Endothelial cell (in vitro differentiated cells): ENCODE data around the gene NACC1. TPM values are rescaled to one million over a fixed set of nuclear protein-coding genes. Genes with fewer than 3 reads are reported as not detected.

Experiments
- DNase-seq: peaks from one replicate; pipeline ENCODE4 v3.0.0; 2021; ENCODE audit warnings: low spot score
- H3K27ac Mint-ChIP-seq: one replicate; pipeline ENCODE4 v1.8.0; 2021; ENCODE audit warnings: mixed read lengths, inconsistent platforms; ENCODE audit not compliant: unreplicated experiment
- H3K27me3 Mint-ChIP-seq: one replicate; pipeline ENCODE4 v1.8.0; 2021; ENCODE audit warnings: mild to moderate bottlenecking, moderate library complexity, mixed read lengths, inconsistent platforms; ENCODE audit not compliant: unreplicated experiment
- H3K36me3 Mint-ChIP-seq: one replicate; pipeline ENCODE4 v1.8.0; 2021; ENCODE audit warnings: mild to moderate bottlenecking, low read depth, mixed read lengths, inconsistent platforms; ENCODE audit not compliant: unreplicated experiment
- H3K4me1 Mint-ChIP-seq: one replicate; pipeline ENCODE4 v1.8.0; 2021; ENCODE audit warnings: mild to moderate bottlenecking, mixed read lengths, inconsistent platforms; ENCODE audit not compliant: unreplicated experiment
- H3K4me3 Mint-ChIP-seq: one replicate; pipeline ENCODE4 v1.8.0; 2021; ENCODE audit warnings: mild to moderate bottlenecking, mixed read lengths, inconsistent platforms; ENCODE audit not compliant: unreplicated experiment
- H3K9me3 Mint-ChIP-seq: one replicate; pipeline ENCODE4 v1.8.0; 2021; ENCODE audit warnings: mixed read lengths, inconsistent platforms; ENCODE audit not compliant: unreplicated experiment
- total RNA-seq: library from RNA; stranded (reverse); fragmentation: NEBNext Ultra II Directional; extraction: Animal tissue kit (Norgen Biotek cat#: 25700); gene quantifications from one replicate; pipeline ENCODE4 v1.2.1, GENCODE V29; 2021; ENCODE audit not compliant: unreplicated experiment
- TF ChIP-seq, protein P1 (sequence below): fragments of 200-600 bp; sonication (generic); IDR thresholded peaks from one replicate; pipeline ENCODE4 v1.5.0; 2021; ENCODE audit warnings: antibody characterized with exemption; ENCODE audit not compliant: unreplicated experiment

The NACC1 gene
- total RNA-seq, 1 donor from 2014 or later, result 112 TPM

DNA sequence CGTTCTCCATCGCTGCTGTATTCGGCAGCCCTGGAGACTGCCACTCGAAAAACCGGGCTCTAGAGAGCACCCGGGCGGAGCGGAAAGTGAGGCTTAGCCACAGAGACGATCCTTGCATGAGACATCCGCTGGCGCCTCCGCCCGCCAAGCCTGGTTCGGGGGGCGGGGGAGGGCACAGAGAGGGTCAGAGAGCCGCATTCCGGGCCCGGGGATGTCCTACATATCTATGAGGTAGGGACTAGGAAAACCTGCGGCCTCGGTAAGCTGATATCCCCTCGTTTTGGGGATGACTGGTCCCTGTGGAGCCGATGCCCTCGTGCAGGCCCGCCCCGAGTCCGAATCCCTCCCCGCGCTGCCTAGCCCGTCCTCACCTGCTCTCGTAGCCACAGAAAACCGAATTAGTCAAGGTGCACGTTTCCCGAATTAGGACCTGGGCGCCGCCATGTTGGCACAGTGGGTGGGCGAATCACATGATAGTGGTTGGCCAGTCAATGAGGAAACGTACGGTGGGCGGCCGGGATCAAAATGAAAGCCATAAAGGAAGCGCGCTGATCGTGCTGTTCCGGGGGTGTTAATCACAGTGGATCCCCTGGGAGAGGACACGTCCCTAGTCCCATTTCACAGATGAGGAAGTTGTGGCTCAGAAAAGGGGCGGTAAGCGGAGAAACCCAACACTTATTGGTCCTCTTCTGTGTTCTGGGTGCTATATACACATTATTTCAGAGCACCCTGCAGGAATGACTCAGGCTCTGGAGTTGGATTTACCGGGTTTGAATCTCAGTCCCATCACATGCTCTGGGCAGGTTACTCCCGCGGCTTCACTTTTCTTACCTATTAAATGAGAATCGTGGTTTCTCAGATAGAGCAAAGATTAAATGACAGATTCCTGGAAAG is 1.5 kb upstream of the NACC1 start, which contains the start of gene TRMT1:
Gene TRMT1 (minus strand): TSS at position 459 of the 894 bp plus-strand sequence. CDS start 341 bp downstream, at position 118.
- peak within 1 kb of the TSS; percentile 92 for H3K27ac Mint-ChIP-seq
- peaks cover 11% of the 10 kb centered on the region for H3K36me3 Mint-ChIP-seq
- H3K9me3 Mint-ChIP-seq, result no peaks in the 10 kb centered on the region
- TF ChIP-seq, protein P1, sequence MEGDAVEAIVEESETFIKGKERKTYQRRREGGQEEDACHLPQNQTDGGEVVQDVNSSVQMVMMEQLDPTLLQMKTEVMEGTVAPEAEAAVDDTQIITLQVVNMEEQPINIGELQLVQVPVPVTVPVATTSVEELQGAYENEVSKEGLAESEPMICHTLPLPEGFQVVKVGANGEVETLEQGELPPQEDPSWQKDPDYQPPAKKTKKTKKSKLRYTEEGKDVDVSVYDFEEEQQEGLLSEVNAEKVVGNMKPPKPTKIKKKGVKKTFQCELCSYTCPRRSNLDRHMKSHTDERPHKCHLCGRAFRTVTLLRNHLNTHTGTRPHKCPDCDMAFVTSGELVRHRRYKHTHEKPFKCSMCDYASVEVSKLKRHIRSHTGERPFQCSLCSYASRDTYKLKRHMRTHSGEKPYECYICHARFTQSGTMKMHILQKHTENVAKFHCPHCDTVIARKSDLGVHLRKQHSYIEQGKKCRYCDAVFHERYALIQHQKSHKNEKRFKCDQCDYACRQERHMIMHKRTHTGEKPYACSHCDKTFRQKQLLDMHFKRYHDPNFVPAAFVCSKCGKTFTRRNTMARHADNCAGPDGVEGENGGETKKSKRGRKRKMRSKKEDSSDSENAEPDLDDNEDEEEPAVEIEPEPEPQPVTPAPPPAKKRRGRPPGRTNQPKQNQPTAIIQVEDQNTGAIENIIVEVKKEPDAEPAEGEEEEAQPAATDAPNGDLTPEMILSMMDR, result no peak
- H3K4me3 Mint-ChIP-seq, result peak within 1 kb of the TSS; percentile 99
- DNase-seq, result peak; percentile 86
- peaks cover 32% of the 10 kb centered on the region for H3K4me1 Mint-ChIP-seq
- H3K27me3 Mint-ChIP-seq, result peaks cover 12% of the 10 kb centered on the region

- Mint-ChIP-seq H3K36me3 (peaks cover 11% of the 10 kb centered on the region), H3K27ac (peak overlapping the region; percentile 92), H3K4me3 (peak overlapping the region; percentile 99), H3K27me3 (peaks cover 10% of the 10 kb centered on the region), H3K4me1 (peaks cover 36% of the 10 kb centered on the region), H3K9me3 (no peaks in the 10 kb centered on the region)
- TF ChIP-seq, protein P1, result no peak
- no peak for DNase-seq
Observed at GRCh38 chr19:13117176-13117771, 790 bp upstream of the NACC1 start.

DNA sequence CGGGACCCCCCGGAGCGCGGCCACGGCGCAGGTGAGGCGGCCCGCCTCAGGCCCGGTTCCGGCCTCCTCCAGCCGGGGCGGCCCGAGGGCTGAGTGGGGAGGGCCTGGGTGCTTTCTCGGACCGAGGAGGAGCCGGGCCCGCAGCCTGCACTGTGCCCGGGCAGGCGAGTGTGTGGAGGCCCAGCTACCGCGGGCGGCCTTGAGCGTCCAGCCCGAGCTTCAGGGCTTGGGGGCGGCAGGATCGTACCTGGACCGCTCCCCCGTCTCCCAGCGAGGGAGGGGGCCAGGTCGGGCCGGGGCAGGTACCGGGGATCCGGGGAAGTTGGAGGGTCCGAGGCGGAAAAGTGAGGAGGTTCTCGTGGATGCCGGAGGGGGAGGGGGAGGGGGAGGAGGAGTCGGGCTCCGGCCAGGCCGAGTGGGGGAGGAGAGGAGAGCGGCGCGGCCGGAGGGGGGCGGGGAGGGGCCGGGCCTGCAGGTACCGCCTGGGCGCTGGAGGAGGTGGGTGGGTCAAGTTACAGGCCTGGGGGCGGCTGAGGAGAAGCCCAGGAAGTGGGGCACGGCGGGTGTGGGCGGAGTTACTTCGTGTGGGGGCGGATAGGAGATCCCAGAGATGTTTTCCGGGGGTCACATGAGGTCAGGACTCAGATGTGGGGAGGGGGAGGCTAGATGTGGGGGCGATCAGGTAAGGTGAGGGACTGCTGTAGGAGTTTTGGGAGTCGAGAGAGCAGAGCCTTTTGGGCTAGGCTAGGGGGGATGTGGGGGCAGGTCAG is 545 bp downstream of the NACC1 start:
- DNase-seq, result peak; percentile 58
- H3K27ac Mint-ChIP-seq, result peak overlapping the region; percentile 52
- peaks cover 11% of the 10 kb centered on the region for H3K36me3 Mint-ChIP-seq
- peaks cover 40% of the 10 kb centered on the region for H3K4me1 Mint-ChIP-seq
- peak overlapping the region; percentile 95 for H3K4me3 Mint-ChIP-seq
- no peaks in the 10 kb centered on the region for H3K9me3 Mint-ChIP-seq
- TF ChIP-seq, protein P1, result no peak
- H3K27me3 Mint-ChIP-seq, result peaks cover 10% of the 10 kb centered on the region

DNA sequence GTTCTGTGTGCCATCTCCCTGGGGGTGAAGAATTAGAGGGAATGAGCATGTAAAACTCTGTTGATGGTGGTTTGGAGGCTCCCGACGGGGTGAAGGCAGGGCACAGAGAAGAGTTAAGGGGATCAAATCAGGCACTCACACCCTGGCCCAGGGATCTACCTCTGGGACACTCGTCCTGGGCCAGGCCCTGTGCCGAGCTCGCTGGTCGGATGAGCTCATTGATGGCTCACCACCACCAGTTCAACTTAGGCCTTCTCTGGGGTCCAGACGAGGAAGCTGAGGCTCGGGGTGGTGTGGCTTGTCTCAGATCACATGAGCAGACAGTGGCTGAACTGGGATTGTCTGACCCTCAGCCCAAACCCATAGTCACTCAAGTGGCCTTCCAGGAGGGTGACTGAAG is 1.6 kb downstream of the NACC1 start:
- Mint-ChIP-seq H3K27ac (peak overlapping the region; percentile 48), H3K4me1 (peaks cover 40% of the 10 kb centered on the region), H3K36me3 (peaks cover 11% of the 10 kb centered on the region), H3K4me3 (peak overlapping the region; percentile 95), H3K27me3 (peaks cover 10% of the 10 kb centered on the region), H3K9me3 (no peaks in the 10 kb centered on the region)
- TF ChIP-seq, protein P1, result no peak
- DNase-seq, result no peak
